ENCODE data around the gene PPP1R36. TPM values are rescaled to one million over a fixed set of nuclear protein-coding genes. Genes with fewer than 3 reads are reported as not detected.

PPP1R36 gene
- total and polyA plus RNA-seq, 4 experiments from 2014 or later, result 0.49 TPM; not detected in 3

Other genes starting within 250 kb of the PPP1R36 start
- 10 to 100 TPM; 27.9 to 29.8 TPM for gene MTHFD1, start 161.6 kb upstream of the PPP1R36 start, total RNA-seq
- gene MTHFD1, start 161.6 kb upstream of the PPP1R36 start, polyA plus RNA-seq, result 10 to 100 TPM; 42.2 to 48.3 TPM
- gene AKAP5, start 84.5 kb upstream of the PPP1R36 start, total RNA-seq, result under 1 TPM; 0.14 to 0.20 TPM
- under 1 TPM in 1 of 2 donors, not detected in 1; 0.11 TPM for gene AKAP5, start 84.5 kb upstream of the PPP1R36 start, polyA plus RNA-seq
- 10 to 100 TPM; 84.1 to 87.5 TPM for gene ZBTB25, start 46.1 kb upstream of the PPP1R36 start, total RNA-seq
- gene ZBTB25, start 46.1 kb upstream of the PPP1R36 start, polyA plus RNA-seq, result 10 to 100 TPM; 34.0 to 36.7 TPM
- 100 to 1,000 TPM; 104 to 107 TPM for gene ZBTB1, start 45.2 kb upstream of the PPP1R36 start, total RNA-seq
- 10 to 100 TPM; 49.7 to 86.5 TPM for gene ZBTB1, start 45.2 kb upstream of the PPP1R36 start, polyA plus RNA-seq
- gene HSPA2, start 9.2 kb upstream of the PPP1R36 start, total RNA-seq, result 1 to 10 TPM; 1.3 to 1.5 TPM
- under 1 TPM; 0.37 to 0.45 TPM for gene HSPA2, start 9.2 kb upstream of the PPP1R36 start, polyA plus RNA-seq
- gene PLEKHG3, start 154.5 kb downstream of the PPP1R36 start, total RNA-seq, result 10 to 100 TPM; 53.3 to 56.5 TPM
- 10 to 100 TPM; 10.8 to 62.6 TPM for gene PLEKHG3, start 154.5 kb downstream of the PPP1R36 start, polyA plus RNA-seq

All from CD4-positive, alpha-beta memory T cell (primary cell).